ENCODE data around the gene HEMK1.

HEMK1 gene

DNA sequence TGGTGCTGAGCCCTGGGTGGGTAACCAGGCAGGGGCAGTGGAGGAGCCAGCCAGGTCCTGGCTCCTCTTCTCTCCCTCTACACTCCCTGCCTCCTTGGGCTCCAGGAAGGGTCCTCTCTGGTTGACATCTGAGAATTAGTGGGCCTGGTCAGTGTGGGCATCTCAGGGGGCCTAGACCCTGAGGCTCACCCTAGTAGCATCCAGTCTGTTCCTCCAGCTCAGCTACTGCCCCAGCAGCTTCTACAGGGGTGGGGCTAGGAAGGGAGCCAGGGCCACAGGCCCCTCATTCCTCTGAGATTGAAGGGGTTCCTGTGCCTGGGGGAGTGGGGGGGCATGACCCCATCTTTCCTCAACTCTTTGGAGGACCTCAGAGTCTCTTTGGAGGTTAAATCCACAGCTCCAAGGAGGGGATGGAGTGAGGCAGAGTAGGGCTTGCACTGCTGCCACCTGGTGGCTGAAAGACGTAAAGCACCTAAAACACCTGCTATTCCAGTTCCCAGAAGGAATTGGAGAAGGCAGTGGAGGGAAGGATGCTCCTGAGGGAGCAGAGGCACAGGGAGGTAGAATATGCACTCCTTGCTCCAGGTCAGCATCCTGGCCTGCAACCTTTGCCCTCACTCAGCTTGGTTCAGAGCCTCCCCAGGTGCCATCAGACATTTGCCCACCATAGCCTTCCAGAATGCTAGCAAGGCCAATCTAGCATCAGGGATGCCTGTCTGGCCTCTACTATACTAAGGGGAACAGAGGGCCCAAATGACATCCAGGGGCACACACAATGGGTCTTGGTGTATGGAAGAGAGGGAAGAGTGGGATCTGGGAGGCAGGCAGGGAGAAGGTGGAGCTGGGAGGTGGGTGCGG, 26.9 kb upstream of the HEMK1 start:
- peak; percentile 41 for DNase-seq (ENCODE audit: low spot score)

- DNase-seq (ENCODE audit: low spot score) = no peak
These were observed 23.5 kb upstream of the HEMK1 start for GRCh38 chr3:50545781-50546180.

GRCh38 chr3:50549226-50549625, 20.1 kb upstream of the HEMK1 start:
- DNase-seq (ENCODE audit: low spot score) = no peak

- DNase-seq (ENCODE audit: low spot score) = peak; percentile 66
These were observed 19.1 kb upstream of the HEMK1 start for GRCh38 chr3:50550079-50550736.

DNA sequence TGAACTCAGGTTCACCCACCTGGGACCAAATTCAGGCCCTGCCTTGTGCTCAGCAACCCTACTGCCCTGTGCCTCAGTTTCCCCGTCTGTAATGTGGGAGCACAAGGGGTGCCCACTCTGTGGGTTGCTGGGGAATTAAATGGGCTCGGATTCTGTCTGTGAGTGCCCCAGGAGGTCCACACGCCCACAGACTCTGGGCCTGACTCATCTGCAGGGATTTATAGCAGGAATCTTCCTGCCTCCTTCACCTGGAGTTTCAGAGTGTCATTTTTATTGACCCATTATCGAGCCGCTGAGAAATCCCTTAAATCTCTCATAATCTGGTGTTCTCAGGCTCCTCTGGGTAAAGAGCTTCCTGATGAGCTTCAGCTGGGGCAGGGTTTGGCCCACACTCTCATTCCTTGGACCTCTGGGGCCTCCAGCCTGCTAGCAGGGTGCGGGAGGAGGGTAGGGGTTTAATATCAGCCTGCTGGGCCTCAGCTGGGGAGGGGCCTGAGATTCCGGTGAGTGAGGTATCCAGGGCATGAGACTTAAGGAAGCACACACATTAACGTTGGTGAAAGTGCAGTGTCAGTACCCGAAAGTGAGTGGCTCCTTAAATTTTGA, 18.2 kb upstream of the HEMK1 start:
- no peak for DNase-seq (ENCODE audit: low spot score)

- no peak for DNase-seq (ENCODE audit: low spot score)
These were observed 17.5 kb upstream of the HEMK1 start for GRCh38 chr3:50551681-50552435.

DNA sequence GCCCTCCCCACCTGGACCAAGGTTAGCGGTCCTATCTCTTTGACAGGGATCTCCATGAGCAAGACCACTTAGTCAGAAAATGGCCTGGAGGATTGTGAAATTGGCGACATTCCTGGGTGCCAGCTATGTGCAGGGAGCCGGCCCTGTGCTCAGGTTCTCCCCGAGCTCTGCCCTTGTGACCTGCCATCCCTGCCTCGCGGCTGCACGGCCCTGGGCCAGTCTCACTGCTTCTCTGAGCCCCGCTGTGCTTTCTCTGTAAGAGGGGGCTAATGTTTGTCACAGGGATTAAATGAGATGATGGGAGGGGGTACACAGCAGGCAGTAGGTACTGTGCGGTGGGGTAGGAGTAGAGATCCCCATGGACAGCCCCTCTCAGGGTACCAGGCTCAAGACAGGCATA, 16.7 kb upstream of the HEMK1 start:
- no peak for DNase-seq (ENCODE audit: low spot score)

DNA sequence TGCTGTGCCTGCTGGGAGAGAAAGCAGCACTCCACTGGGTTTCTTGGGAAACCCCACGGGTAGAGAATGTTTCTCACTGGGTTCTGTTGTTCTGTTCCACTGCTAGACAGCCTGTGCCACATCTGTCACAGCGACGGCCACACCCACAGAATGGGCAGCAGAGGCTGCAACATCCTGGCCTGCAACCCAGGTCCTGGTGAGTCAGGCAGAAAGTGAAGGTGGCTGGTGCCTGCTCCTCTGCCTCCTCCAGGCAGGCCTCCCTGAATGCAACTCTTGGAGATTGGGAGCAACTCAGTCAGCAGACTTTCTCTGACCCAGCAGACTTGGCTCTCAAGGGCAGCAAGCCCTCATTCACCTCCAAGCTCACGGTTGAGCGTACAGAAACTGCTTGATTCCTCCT, 14.8 kb upstream of the HEMK1 start:
- DNase-seq (ENCODE audit: low spot score) = no peak

GRCh38 chr3:50557106-50557505, 12.2 kb upstream of the HEMK1 start:
- DNase-seq (ENCODE audit: low spot score) = no peak

- DNase-seq (ENCODE audit: low spot score) = no peak
These were observed 11.4 kb upstream of the HEMK1 start for GRCh38 chr3:50557915-50558314.

DNA sequence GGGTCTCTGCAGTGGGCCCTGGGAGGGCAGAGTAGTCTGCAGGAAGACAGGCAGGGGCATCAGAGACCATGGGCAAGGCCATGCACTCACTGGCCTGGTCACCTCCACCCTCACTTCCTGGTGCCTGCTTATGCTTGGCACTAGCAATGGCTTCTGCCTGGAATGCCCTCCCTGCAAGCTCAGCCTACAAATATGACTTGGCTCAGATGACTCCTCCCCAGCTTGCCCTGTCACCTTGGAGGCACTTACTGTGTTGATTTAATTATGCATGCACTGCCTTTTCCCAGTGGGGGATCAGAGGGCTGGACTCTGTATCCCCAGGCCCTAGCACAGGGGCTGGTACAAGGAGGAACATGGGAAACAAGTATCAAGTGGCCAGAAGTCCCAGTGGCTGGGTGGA, 9.6 kb upstream of the HEMK1 start:
- no peak for DNase-seq (ENCODE audit: low spot score)

GRCh38 chr3:50562861-50563260, 6.5 kb upstream of the HEMK1 start:
- DNase-seq (ENCODE audit: low spot score) = no peak

DNA sequence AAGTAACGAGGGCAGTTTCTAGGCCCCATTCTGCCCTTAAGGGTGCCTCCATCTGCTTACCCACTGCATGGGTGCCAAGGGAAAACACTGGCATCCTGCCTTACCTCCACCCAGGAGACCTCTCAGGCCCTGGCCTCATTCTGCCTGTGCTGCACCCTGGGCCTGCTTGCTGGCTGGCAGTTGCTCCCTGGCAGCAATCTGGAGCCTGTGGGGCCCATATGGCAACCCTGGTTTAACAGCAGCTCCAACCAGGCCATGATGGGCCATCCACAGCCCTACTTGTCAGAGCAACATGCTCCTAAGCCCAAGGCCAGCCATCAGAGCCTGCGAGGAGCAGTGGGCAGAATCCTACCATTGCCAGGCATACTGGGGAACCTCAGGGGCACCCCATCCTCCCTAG, 5.5 kb upstream of the HEMK1 start:
- no peak for DNase-seq (ENCODE audit: low spot score)

- DNase-seq (ENCODE audit: low spot score) = no peak
These were observed 5.0 kb upstream of the HEMK1 start for GRCh38 chr3:50564321-50564720.

GRCh38 chr3:50567011-50567385, 2.3 kb upstream of the HEMK1 start:
- no peak for DNase-seq (ENCODE audit: low spot score)

GRCh38 chr3:50567386-50568167, 1.7 kb upstream of the HEMK1 start, which contains the start of gene C3orf18:
Gene C3orf18, minus strand, starts transcription at chr3:50567747. Its CDS starts 2,048 bp downstream, at chr3:50565699.
- peak; percentile 87 for DNase-seq (ENCODE audit: low spot score)

- DNase-seq (ENCODE audit: low spot score) = no peak
These were observed 1.4 kb downstream of the HEMK1 start for GRCh38 chr3:50570508-50571279.

GRCh38 chr3:50571486-50571885, 2.2 kb downstream of the HEMK1 start:
- no peak for DNase-seq (ENCODE audit: low spot score)

- peak; percentile 64 for DNase-seq (ENCODE audit: low spot score)
These were observed 2.8 kb downstream of the HEMK1 start for GRCh38 chr3:50572158-50572557.

DNA sequence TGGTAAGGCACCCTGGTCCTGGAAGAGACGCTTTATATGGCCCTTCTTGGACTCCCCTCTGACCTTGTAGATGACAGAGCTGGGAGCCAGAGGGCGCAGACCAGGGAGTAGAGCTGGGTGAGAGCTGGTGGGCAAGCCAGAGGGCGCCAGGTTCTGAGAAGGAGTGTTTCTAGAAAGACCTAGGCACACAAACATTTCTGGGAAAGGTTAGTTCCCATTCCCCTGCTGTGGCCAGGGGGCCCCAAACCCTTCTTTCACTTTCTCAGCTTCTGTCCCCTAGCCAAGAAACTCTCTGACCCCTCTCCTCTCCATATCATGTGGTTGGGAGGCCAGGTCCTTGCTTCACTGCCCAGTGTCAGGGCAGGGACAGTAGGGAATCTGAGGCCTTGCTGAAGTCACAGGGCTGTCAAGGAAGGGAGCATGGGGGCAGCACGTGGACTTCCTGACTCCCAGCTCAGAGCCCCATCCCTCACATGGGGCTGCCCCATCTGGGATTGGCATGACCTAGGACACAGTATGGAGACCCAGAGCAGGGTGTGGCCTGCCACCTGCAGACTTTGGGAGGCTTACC, 3.6 kb downstream of the HEMK1 start:
- no peak for DNase-seq (ENCODE audit: low spot score)

Measured in NAMALWA (cell line).